ENCODE data around the gene STARD13.

- no peak for TF ChIP-seq CTCF (IDR thresholded peaks at IDR 0.05; ENCODE audit: low read length)
- no peak for TF ChIP-seq EZH2 (optimal IDR thresholded peaks at IDR 0.05; ENCODE audit: low read depth, low read length)
Measured at GRCh38 chr13:33218426-33218825, 67.1 kb downstream of the STARD13 start.

Data from MM.1S (cell line).